Stimulated activated CD4-positive, alpha-beta T cell treated with anti-CD3 and anti-CD28 coated beads, Interleukin-1b, Interleukin-23, amount 100 ng/mL, for 4 hours (primary cell): Measurements from ENCODE around the gene TNMD.
"Not testable (repeated sequence)": the region's sequence is repeated elsewhere in the genome, so short reads cannot be mapped to it uniquely, and the experiment has no call there.

Source experiments
- DNase-seq, 2 donors: peaks; one replicate each; pipeline ENCODE4 v3.0.0-alpha.2; 2020; ENCODE audit warnings: low read depth in 2 of 2

Gene TNMD

DNA sequence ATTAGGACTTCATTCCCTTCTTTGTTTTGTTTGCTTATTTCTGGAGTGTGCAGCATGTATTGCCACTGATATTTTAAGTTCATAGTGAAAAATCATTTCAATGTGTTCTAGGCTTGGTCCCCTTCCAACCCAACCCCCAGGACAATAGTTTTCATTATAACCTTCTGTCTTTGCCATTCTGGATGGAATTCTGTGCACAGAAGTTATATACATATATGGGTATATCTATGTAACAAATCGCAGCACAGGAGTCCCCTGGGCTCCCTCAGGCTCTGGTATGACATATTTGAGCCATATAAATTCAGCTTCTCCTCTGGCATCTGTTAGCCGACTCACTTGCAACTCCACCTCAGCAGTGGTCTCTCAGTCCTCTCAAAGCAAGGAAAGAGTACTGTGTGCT, at the start of gene TNMD:
TNMD (plus strand) TSS at position 326 of the 400 bp plus-strand sequence. CDS start 83 bp downstream, outside the sequence.
- DNase-seq, result no peak

DNA sequence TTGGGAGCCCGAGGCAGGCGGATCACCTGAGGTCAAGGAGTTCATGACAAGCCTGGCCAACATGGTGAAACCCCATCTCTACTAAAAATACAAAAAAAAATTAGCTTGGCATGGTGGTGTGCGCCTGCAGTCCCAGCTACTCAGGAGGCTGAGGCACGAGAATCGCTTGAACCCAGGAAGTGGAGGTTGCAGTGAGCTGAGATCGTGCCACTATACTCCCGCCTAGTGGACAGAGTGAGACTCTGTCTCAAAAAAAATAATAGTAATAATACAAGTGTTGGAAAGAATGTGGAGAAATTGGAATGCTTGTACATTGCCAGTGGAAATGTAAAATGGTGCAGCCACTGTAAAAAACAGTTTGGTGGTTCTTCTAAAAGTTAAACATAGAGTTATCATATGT, 19.2 kb upstream of the TNMD start:
- not testable (repeated sequence) for DNase-seq

DNA sequence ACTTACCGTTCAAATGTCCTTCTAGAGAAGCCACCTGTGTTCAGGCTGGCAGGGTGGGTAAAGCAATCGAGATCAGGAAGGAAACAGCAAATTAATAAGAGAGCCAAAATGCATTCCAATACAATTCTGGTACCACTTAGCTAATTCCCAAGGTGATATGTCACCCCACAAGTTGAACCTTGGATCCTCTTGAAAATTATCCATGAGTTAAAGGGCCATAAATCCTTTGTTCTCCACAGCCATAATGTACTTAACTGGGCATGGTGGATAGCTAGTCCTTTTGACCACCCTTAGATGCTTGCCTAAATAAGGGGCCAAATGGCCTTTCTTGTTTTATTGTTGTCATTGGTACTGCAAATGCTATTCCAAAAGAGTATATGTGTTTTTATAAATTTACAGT, 2.0 kb downstream of the TNMD start:
- no peak for DNase-seq

DNA sequence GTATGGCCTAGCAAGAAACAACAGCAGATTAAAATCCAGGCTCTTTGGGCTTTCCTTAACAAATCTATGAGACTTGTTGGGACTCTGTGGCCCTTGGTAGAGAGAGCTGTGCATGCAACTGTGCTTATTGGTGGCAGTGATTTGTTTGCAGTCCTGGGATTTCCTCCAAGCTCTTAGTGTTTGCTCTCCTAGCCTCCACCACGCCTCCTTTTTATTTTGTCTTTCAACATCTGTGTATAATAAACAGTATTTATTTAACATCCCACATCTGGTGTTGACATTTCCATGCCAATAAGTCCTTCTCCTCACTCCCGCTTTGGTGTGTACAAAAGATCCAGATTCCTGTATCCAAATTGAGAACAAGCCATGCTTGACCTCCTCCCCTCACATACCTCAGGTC, 3.1 kb downstream of the TNMD start:
- DNase-seq, result no peak

DNA sequence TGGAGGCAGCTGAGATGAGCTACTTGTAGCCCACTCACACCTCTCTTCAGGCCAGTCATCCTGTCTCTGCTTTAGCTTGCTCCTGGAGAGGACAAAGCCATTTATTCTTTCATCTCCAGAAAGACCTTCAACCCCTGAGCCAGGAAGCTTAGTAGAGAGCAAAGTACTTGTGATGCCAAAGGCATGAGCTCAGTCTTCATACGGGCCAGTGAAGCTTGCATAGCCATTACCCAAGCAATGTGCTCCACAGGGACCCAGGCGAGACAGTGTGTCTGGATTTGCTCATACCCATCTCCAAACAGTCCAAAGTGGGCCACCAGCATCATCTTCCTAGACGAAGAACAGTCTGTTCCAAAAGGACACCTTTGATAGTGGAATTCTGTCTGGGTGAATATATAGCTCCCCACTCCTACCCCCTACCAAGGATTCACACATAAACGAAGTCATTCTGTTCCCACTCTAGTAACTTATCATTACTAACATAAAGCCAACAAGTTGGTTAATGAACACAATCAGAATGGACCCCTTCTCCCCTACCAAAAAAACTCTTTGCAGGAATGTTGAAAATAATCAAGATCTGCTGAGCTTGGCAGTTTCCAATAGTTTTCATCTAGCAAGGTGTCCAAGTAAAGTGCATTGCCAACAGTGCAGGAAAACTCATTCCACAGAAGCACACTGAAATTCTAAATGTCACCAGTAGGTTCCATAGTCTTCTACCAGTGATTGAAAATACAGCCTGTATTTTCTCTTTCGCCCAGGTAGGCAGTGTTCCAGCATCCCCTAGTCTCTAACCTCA, 6.7 kb downstream of the TNMD start:
- DNase-seq, result no peak

DNA sequence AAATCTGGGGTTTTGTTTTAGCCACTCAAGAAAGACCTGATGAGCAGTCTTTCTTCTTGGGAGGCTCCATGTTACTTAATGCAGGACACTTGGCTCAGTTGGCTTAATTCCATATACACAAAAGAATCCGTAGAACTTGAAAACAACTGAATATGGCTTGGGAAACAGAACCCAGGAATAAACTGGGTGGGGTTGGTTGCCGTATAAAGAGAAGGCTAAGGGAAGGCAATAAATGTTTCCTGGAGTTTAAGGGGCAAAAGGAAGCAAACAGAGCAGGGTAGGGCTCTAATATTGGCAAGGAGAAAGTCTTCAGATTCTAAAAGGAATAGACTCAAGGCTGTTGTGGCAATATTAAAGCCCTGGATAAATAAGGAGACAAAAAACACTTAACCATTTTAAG, 8.4 kb downstream of the TNMD start:
- no peak for DNase-seq

DNA sequence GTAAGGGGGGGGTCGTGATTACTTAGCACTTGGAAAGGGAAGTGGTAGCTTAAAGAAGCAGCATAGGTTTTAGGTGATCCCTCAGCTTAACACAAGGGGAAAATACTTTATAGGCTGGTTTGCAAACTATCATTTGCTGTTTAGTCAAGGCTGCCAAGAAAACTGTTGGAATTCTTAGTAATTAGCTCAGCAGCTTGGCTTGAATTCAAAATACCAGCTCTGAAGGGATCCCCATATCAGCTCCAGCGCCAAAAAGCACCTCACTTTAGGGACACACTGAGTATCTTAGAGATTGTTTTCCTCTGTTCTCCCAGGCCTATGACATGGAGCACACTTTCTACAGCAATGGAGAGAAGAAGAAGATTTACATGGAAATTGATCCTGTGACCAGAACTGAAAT, 8.8 kb downstream of the TNMD start:
- no peak for DNase-seq

DNA sequence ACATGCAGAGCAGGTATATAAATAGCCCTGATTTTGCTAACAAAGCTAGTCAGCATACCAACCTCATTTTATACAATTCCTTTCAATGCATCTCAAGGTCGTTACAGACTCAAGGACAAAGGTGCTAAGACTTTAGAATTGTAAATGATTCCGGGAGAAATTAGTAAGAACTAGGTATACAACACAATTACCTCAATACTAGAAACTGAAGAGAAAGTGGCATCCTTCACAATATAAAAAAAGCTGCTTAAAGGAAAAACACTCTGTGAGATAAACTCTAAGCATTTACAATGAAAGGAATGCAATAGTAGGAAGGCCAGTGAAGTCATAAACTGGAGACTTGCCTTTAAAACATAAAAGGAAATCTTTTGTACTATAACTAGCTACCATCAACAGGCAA, 11.9 kb downstream of the TNMD start:
- DNase-seq, result no peak

DNA sequence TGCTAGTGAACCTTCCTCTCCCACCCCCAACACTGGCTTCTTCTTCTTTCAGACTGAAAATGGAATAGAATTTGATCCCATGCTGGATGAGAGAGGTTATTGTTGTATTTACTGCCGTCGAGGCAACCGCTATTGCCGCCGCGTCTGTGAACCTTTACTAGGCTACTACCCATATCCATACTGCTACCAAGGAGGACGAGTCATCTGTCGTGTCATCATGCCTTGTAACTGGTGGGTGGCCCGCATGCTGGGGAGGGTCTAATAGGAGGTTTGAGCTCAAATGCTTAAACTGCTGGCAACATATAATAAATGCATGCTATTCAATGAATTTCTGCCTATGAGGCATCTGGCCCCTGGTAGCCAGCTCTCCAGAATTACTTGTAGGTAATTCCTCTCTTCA, 14.7 kb downstream of the TNMD start:
- no peak for DNase-seq

DNA sequence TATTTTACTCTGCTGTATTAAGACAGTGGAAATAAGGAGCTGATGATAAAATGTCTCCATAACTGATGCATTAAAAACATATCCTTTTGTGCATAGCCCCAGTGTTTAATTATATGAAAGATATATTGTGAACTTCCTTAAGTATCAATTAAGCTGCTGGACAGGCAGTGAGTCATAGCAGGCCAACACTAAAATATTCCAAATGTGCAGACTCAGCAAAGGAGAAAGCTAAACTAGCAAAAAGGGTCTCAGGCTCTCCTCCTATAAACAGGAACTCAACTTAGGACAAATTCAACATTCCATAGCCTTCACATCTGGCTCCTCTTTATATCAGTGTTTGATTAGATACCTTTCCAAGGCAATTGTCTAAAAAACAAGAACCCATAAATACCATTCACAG, 15.6 kb downstream of the TNMD start:
- no peak for DNase-seq

DNA sequence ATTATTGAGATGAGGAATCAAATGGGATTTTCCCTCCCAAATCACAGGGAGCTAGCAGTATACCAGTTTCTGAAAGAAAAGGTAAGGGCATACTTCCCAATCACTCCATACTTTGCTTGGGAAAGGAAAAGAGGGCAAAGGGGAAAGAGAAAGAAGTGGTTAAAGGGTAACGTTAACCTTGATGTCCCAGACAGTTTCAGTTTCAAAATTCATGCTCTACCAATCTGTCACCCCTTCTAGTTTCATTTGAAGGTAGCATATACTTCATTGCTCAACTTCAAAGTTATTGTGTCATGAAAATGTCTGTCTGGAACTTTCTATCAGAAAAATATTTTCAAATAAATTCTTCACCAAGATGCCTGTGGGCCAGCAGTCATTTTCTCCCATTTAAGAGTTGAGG, 16.0 kb downstream of the TNMD start:
- no peak for DNase-seq

DNA sequence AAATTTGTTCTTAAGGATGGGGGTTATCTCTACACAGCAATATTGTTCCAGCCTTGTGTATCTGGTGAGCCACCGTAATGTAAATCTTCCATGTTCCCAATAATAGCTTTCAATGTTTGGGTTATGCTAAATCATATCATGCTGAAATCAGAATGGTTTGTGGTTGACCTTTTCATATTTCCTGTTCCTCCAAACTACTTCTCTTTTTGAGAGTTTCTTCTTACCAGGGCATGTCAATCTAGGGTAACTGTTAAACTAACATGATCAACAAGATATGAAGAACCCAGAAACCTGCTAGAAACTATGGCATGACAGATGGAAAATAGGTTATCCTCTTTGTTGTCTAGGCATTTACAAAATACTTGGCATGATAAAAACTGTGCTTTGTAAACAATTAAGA, 22.0 kb downstream of the TNMD start:
- no peak for DNase-seq

DNA sequence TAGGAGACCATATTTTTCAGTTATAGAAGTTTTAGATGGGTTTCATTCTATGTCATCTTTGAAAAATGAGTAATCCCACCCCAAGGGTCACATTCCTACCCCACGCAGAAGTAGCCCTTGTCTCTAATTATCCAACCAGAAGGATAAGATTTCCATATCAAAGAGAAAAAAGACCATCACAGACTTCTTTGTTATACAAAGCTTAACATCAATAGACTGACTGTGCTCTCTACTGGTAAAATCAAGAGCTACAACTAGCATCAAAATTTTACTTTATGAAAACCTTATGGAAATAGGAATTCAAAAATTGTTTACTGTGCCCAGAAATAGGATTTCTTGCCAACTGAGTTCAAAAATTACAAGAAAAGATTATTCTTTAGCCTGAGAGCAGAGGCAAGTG, 24.9 kb downstream of the TNMD start:
- DNase-seq, result no peak

DNA sequence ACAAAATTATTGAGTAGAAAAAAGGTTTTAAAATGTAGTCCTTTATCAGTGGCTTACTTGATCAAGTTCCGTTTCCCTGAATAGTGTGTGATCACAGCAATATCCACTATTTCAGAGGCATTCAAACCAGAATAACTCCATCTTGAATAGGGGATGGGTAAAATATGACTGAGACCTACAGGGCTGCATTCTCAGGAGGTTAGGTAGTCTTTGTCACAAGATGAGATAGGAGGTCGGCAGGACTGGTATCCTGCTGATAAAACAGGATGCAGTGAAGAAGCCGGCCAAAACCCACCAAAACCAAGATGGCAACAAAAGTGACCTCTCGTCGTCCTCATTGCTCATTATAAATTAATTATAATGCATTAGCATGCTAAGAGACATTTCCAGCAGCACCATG, 27.2 kb downstream of the TNMD start:
- DNase-seq, result no peak

DNA sequence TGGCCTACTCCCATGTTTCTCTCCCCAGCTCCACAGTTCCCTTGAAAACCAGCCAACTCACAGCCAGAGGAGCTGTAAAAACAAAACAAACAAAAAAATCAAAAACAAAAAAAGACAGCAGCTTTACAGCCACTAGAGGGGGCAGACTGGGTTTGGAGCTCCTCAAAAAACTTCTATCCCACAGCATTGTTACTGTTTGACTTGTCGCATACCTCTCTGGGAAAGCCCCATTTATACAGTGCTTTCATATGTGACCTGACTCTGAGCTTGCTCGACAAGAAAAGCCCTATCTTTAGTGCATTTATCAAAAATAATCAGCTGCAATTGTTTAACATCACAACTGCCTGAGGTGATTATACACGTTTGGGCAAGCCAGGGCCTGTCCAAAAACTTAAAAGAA, 30.3 kb downstream of the TNMD start:
- DNase-seq, result no peak

DNA sequence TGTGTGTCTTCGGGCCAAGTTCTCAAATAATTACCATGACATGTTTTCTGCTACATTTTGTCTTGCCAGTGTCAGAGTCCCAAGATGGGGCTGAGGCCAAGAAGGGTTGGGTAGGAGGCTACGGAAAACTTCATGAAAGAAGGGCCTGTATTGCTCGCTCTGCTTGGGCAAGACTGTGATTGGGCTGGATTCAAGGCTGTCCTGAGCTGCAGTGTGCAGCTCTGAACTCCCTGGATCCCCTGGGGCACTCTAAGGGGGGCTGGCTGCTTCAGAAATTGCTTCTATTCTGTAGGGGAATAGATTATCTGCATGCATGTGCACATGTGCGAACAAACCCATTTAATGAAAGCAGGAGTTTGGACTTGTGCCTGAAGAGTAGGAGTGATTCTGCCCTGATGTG, 38.3 kb downstream of the TNMD start:
- DNase-seq, result no peak

DNA sequence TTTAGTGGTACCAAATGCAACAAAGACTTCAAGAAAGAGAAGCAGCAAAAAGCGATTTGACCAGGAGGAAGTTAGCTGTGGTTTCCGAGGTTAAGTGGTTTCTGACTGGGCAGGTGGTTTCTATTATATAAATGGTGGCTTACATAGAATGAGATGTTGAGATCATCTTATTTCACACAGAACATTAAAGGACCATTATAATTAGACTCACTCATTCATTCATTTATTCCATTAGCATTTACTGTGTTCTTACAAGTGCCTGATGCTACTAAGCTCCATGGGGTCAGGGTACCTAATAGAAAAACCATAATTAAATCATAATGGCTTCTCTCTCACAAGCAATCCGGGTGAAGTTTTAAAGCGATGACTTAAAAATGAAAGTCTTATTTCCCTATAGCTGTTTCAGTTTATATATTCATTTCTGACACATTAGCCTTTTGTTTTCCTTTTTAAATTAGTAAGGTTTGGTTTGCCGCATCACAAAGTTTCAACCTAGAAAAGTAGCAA, 41.3 kb downstream of the TNMD start:
- DNase-seq, result no peak

DNA sequence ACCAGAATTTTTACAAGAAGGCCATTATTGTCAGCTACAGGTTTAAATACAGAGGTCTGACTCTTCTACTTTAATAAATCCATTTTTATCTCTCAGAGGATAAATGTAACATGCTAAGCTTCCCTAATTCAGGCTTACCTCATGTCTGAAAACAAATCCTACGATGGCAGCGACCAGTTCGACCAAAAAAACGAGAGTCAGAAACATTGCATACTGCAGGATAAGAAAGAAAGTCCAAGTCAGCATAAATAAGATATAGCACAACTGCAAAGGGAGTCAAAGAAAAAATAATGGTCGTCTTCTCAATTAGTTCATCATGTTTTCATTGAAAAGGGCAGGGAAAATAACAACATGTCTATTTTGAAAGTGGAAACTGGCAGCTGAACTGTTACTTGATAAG, 50.3 kb downstream of the TNMD start:
- no peak for DNase-seq

DNA sequence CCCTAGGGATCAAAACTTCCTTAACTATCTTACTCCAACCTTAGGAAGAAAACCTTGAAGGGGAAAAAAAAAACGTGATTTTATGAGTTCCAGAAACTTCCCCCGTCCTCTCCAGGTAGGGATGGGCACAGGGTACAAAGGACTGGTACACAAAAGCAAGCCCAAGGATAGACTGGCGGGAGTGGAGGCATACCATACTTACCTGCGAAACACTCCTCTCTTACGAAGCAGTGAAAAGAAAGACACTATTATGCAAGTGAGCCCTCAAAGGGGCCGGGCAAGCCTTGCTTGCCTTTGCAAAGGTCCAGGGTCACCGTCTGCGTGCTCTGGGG, 51.2 kb downstream of the TNMD start:
- DNase-seq, result no peak

DNA sequence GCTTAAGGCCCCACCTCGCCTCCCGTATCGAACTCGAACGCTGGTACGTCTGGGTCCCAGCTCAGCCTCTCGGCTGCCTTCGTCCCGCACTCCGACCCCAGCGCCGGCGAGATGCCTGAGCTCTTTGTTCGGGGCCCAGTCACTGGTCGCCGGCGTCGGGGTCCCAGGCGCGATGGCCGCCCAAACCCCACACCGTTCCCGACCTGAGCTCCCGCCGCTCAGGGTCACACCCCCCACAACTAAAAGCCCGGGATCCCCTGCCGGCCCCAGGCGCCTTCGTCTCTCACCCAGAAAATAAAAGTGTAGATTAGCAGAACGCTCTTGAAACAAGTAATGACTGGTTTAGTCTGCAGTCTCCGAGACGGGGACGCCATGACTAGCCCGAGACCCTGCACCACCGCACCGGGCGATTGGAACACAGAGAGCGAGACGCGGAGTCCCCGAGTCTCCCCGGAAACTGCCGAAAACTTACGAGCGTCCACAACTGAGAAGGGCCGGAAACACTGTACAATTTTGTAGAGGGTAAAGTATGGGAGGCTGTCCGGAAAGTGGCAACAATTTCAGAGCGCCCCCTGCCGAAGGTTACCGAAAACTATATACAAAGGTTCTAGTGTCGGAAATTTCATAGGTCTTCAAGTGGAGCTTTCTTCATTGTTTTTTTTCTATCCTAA, 51.7 kb downstream of the TNMD start, which contains the start of gene TSPAN6:
TSPAN6 (minus strand) TSS at position 486 of the 671 bp plus-strand sequence; CDS start at position 374, 112 bp downstream.
- DNase-seq, result peak; percentile 60 to 65

DNA sequence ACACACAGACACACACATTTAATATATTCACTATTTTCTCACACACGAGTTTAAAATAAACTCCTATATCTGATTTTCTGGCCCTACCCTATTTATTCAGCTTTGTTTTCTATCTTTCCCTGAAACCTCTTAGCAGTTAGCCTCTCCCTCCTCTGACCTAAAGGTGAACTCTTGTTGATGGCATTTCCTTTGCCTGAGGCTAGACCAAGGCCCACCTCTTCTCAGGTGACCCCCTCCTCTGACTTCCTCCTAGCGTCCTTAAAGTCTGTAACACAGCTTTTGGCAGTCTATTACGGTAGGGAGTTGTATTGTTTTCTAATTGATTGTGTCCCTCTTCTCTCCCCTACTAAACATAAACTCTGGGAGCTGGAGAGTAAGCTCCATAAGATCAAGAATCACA, 57.6 kb downstream of the TNMD start:
- no peak for DNase-seq

DNA sequence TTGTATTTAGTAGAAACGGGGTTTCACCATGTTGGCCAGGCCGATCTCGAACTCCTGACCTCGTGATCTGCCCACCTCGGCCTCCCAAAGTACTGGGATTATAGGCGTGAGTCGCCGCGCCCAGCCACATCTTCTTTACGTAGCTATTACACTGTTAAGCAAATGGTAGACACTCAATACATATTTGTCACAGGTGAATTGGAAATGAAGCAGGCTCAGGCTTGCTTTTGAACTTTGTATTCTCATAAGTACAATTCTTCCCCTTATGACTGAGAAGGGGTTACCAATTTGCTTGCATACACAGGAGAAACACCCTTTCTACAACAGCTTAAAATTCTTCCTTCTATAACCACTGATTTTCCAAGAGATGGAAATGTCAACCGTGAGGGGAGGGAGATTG, 58.5 kb downstream of the TNMD start:
- DNase-seq, result no peak
